ENCODE results near the gene LAMA2. TPM values are rescaled to one million over a fixed set of nuclear protein-coding genes. Genes with fewer than 3 reads are reported as not detected.

Gene LAMA2
- total RNA-seq, 1 donor from 2014 or later = 185 TPM

GRCh38 chr6:129342796-129343195, 459.9 kb downstream of the LAMA2 start:
- no peak for DNase-seq
- H3K36me3 ChIP-seq = peaks cover 7% of the 10 kb centered on the region
- H3K27me3 ChIP-seq (ENCODE audit: low read depth) = no peaks in the 10 kb centered on the region
- no peak for TF ChIP-seq CTCF (IDR thresholded peaks at IDR 0.05; ENCODE audit: borderline replicate concordance)
- H3K27ac ChIP-seq (replicated peaks) = peak overlapping the region; percentile 65
- H3K9me3 ChIP-seq (replicated peaks) = no peaks in the 10 kb centered on the region
- intact Hi-C loops (cut with micrococcal nuclease) = no loop called here
- peaks cover 52% of the 10 kb centered on the region for H3K4me1 ChIP-seq
- no peak overlapping the region for H3K4me3 ChIP-seq

GRCh38 chr6:129344379-129344778, 461.4 kb downstream of the LAMA2 start:
- H3K4me1 ChIP-seq = peaks cover 54% of the 10 kb centered on the region
- H3K27me3 ChIP-seq (ENCODE audit: low read depth) = no peaks in the 10 kb centered on the region
- H3K4me3 ChIP-seq = no peak overlapping the region
- no peak for DNase-seq
- no peak for TF ChIP-seq CTCF (IDR thresholded peaks at IDR 0.05; ENCODE audit: borderline replicate concordance)
- H3K27ac ChIP-seq (replicated peaks) = peak overlapping the region; percentile 65
- intact Hi-C loops (cut with micrococcal nuclease) = no loop called here
- peaks cover 13% of the 10 kb centered on the region for H3K36me3 ChIP-seq
- H3K9me3 ChIP-seq (replicated peaks) = no peaks in the 10 kb centered on the region

- peak overlapping the region; percentile 65 for H3K27ac ChIP-seq (replicated peaks)
- intact Hi-C loops (cut with micrococcal nuclease) = no loop called here
Measured at GRCh38 chr6:129345890-129346289, 463.0 kb downstream of the LAMA2 start.

GRCh38 chr6:129346964-129347363, 464.0 kb downstream of the LAMA2 start:
- Histone ChIP-seq H3K27me3 (ENCODE audit: low read depth) (no peaks in the 10 kb centered on the region), H3K27ac (replicated peaks) (peak overlapping the region; percentile 65), H3K4me3 (no peak overlapping the region), H3K36me3 (peaks cover 23% of the 10 kb centered on the region), H3K4me1 (peaks cover 57% of the 10 kb centered on the region), H3K9me3 (replicated peaks) (no peaks in the 10 kb centered on the region)
- TF ChIP-seq CTCF (IDR thresholded peaks at IDR 0.05; ENCODE audit: borderline replicate concordance) = no peak
- intact Hi-C loops (cut with micrococcal nuclease) = no loop called here
- no peak for DNase-seq

More at GRCh38 chr6:129345890-129346289, 463.0 kb downstream of the LAMA2 start:
- no peak for DNase-seq
- no peak overlapping the region for H3K4me3 ChIP-seq
- peaks cover 57% of the 10 kb centered on the region for H3K4me1 ChIP-seq
- no peaks in the 10 kb centered on the region for H3K9me3 ChIP-seq (replicated peaks)
- no peaks in the 10 kb centered on the region for H3K27me3 ChIP-seq (ENCODE audit: low read depth)
- TF ChIP-seq CTCF (IDR thresholded peaks at IDR 0.05; ENCODE audit: borderline replicate concordance) = no peak
- peaks cover 23% of the 10 kb centered on the region for H3K36me3 ChIP-seq

GRCh38 chr6:129350278-129350677, 467.3 kb downstream of the LAMA2 start:
- H3K4me1 ChIP-seq = peaks cover 74% of the 10 kb centered on the region
- H3K9me3 ChIP-seq (replicated peaks) = no peaks in the 10 kb centered on the region
- intact Hi-C loops (cut with micrococcal nuclease) = no loop called here
- no peaks in the 10 kb centered on the region for H3K27me3 ChIP-seq (ENCODE audit: low read depth)
- DNase-seq = no peak
- peak overlapping the region; percentile 65 for H3K27ac ChIP-seq (replicated peaks)
- H3K36me3 ChIP-seq = peaks cover 26% of the 10 kb centered on the region
- H3K4me3 ChIP-seq = no peak overlapping the region
- TF ChIP-seq CTCF (IDR thresholded peaks at IDR 0.05; ENCODE audit: borderline replicate concordance) = no peak
